D341Med (cell line): ENCODE results near the gene TRNAU1AP.

Source experiments
- DNase-seq: peaks from one replicate; pipeline ENCODE4 v3.0.0; 2012; ENCODE audit warnings: low spot score

The TRNAU1AP gene

DNA sequence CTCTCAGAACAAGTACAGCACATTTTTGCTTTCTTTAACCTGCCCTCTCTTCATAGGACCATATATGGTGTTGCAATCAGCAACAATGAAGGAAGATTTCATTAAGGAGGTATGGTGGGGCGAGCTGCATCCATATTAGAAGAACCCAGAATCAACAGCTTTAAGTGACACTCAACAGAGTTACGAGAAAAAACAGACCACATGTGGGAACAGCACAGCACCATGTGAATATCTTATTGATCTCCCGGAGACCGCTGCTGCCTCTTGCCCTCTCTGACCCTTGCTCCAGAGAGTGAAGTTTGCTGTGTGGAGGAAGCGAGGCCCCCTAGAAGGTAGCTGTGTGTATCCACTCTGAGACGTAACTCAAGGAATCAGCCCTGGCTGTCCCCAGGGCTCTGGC lies 52.1 kb downstream of the TRNAU1AP start:
- no peak for DNase-seq

DNA sequence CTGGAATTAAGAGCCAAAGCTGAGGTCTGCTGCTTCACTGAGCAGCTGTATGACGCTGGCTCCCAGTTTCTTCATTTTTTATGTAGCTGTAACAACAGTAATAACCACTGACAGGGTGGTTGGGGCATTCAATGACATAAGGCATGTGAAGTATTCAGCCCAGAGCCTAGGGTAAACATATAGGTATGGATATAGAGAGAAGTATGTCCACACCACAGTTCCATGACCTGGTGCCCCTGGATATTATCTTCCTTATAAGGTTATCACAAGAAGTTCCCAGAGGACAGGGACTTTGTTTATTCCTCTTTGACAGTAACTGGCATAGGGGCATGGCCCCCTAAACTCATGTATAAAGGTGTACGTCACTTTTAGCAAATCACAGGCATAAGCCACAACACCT lies 53.9 kb downstream of the TRNAU1AP start:
- DNase-seq: no peak

DNA sequence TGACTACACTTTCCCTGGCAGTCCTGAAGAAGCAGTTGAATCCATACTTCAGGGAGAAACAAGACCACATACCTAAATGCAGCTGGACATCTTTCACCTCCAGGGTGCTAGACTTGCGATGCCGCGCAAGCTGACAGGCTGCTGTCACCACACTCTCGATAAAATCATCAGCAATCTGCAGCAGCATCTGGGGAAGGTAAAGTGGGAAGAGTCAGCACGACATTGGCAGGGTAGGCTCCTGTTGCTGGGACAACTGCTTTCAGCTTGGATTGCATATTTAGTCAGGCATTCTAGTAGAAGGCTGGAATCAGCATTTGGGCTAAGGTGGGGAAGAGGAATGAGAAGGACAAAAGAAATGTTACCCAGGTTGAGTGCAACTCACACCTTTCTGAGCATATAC lies 60.3 kb downstream of the TRNAU1AP start:
- no peak for DNase-seq
